GM23338 (cell line): ENCODE data around the gene CPSF4. TPM values are rescaled to one million over a fixed set of nuclear protein-coding genes. Genes with fewer than 3 reads are reported as not detected.

Experiments used
- ATAC-seq: fragments of 200-7000 bp; cut with Tn5 transposase; 3 replicates; pipeline ENCODE4 v1.9.1; 2020
- DNase-seq: peaks from one replicate; pipeline ENCODE4 v3.0.0-alpha.2; 2015; ENCODE audit warnings: low spot score
- H2AFZ ChIP-seq: fragments of 200-600 bp; sonication (generic); 2 replicates; pipeline ENCODE4 v1.8.0; 2016; ENCODE audit warnings: antibody characterized with exemption, mild to moderate bottlenecking, moderate library complexity
- H3F3A ChIP-seq: fragments of 200-600 bp; sonication (generic); replicated peaks from 2 replicates; pipeline ENCODE4 v1.8.0; 2017; ENCODE audit warnings: antibody characterized with exemption, mixed run types, low read depth
- H3K27ac ChIP-seq: fragments of 200-600 bp; sonication (generic); 2 replicates; pipeline ENCODE4 v1.6.1; 2016; ENCODE audit warnings: low read depth
- H3K27me3 ChIP-seq: fragments of 200-600 bp; sonication (generic); 2 replicates; pipeline ENCODE4 v1.8.0; 2016; ENCODE audit warnings: mild to moderate bottlenecking, mixed run types, moderate library complexity; ENCODE audit not compliant: insufficient read depth
- H3K36me3 ChIP-seq: fragments of 200-600 bp; sonication (generic); 2 replicates; pipeline ENCODE4 v1.8.0; 2016; ENCODE audit warnings: mild to moderate bottlenecking; ENCODE audit not compliant: insufficient read depth
- H3K4me1 ChIP-seq: fragments of 200-600 bp; sonication (generic); 2 replicates; pipeline ENCODE4 v1.8.0; 2016; ENCODE audit warnings: mild to moderate bottlenecking, moderate library complexity; ENCODE audit not compliant: insufficient read depth
- H3K4me2 ChIP-seq: fragments of 200-600 bp; sonication (generic); 2 replicates; pipeline ENCODE4 v1.7.1; 2017; ENCODE audit warnings: mixed run types
- H3K4me3 ChIP-seq: fragments of 200-600 bp; sonication (generic); 2 replicates; pipeline ENCODE4 v1.6.1; 2016; ENCODE audit warnings: mixed run types
- H3K79me2 ChIP-seq: fragments of 200-600 bp; sonication (generic); replicated peaks from 2 replicates; pipeline ENCODE4 v1.8.0; 2017; ENCODE audit warnings: mild to moderate bottlenecking; ENCODE audit not compliant: insufficient read depth
- H3K9me2 ChIP-seq: fragments of 200-600 bp; sonication (generic); 2 replicates; pipeline ENCODE4 v1.8.0; 2017; ENCODE audit not compliant: insufficient read depth
- H4K20me1 ChIP-seq: fragments of 200-600 bp; sonication (generic); replicated peaks from 2 replicates; pipeline ENCODE4 v1.8.0; 2017; ENCODE audit warnings: mild to moderate bottlenecking; ENCODE audit not compliant: insufficient read depth
- H3K27ac Mint-ChIP-seq: 2 replicates; pipeline ENCODE4 v1.8.0; 2020; ENCODE audit warnings: inconsistent platforms, mild to moderate bottlenecking, moderate library complexity, mixed read lengths
- H3K27me3 Mint-ChIP-seq: 3 replicates; pipeline ENCODE4 v1.8.0; 2022; ENCODE audit warnings: low read depth, mild to moderate bottlenecking, moderate library complexity, mixed read lengths, inconsistent platforms; ENCODE audit not compliant: insufficient read depth, poor library complexity
- H3K36me3 Mint-ChIP-seq: 3 replicates; pipeline ENCODE4 v1.8.0; 2021; ENCODE audit warnings: low read depth, mild to moderate bottlenecking, inconsistent platforms, moderate library complexity, mixed read lengths
- H3K4me1 Mint-ChIP-seq: 3 replicates; pipeline ENCODE4 v1.8.0; 2020; ENCODE audit warnings: mild to moderate bottlenecking, inconsistent platforms, mixed read lengths
- H3K4me3 Mint-ChIP-seq: 3 replicates; pipeline ENCODE4 v1.8.0; 2021; ENCODE audit warnings: moderate library complexity, mild to moderate bottlenecking, inconsistent platforms, mixed read lengths
- H3K9me3 Mint-ChIP-seq: 3 replicates; pipeline ENCODE4 v1.8.0; 2020; ENCODE audit warnings: moderate library complexity, mild to moderate bottlenecking, inconsistent platforms, mixed read lengths
- CREB1 ChIP-seq: fragments of 250-450 bp; sonication (Bioruptor Pico); IDR thresholded peaks from 2 replicates; pipeline ENCODE4 v1.5.0; 2020; ENCODE audit warnings: low read depth, mild to moderate bottlenecking, moderate library complexity
- CTCF ChIP-seq, 2 experiments: fragments of 200-600 bp in 1 of 2; sonication (generic) in 1 of 2; conservative IDR thresholded peaks; 2 replicates each; pipeline versions ENCODE4 v1.5.1 to v1.6.1; 2016 to 2017; ENCODE audit warnings: antibody characterized with exemption in 2 of 2, low read depth in 2 of 2, mild to moderate bottlenecking in 2 of 2, moderate library complexity in 1 of 2
- EZH2 ChIP-seq: fragments of 200-600 bp; sonication (generic); IDR thresholded peaks from one replicate; pipeline ENCODE4 v1.8.0; 2017; ENCODE audit warnings: antibody characterized with exemption, mild to moderate bottlenecking, low read depth; ENCODE audit not compliant: unreplicated experiment
- EZH2phosphoT487 ChIP-seq: fragments of 200-600 bp; sonication (generic); IDR thresholded peaks from one replicate; pipeline ENCODE4 v1.8.1; 2018; ENCODE audit warnings: antibody characterized with exemption; ENCODE audit not compliant: unreplicated experiment
- JUNB ChIP-seq: IDR thresholded peaks from one replicate; pipeline ENCODE4 v1.6.1; 2016; ENCODE audit warnings: antibody characterized with exemption; ENCODE audit not compliant: unreplicated experiment
- NANOG ChIP-seq: IDR thresholded peaks from 2 replicates; pipeline ENCODE4 v1.6.1; 2016; ENCODE audit warnings: antibody characterized with exemption, borderline replicate concordance
- POLR2AphosphoS5 ChIP-seq: IDR thresholded peaks from 2 replicates; pipeline ENCODE4 v1.6.1; 2016; ENCODE audit warnings: antibody characterized with exemption, low read depth
- STAT1 ChIP-seq: IDR thresholded peaks from one replicate; pipeline ENCODE4 v1.6.1; 2016; ENCODE audit warnings: antibody characterized with exemption; ENCODE audit not compliant: unreplicated experiment
- ZNF114 ChIP-seq: fragments of 250-450 bp; sonication (Bioruptor Pico); IDR thresholded peaks from 2 replicates; pipeline ENCODE4 v1.5.0; 2020; ENCODE audit warnings: mild to moderate bottlenecking, moderate library complexity
- polyA plus RNA-seq: library from polyadenylated mRNA; unstranded; fragments of >200 nt; fragmentation: Nextera tagmentation; extraction: Ambion mirVana; gene quantifications from 2 replicates; pipeline ENCODE4 v1.2.1, GENCODE V29; 2016
- total RNA-seq: library from RNA; depleted of rRNA; stranded (reverse); fragments of >200 nt; shearing (Covaris generic); gene quantifications from 2 replicates; pipeline ENCODE4 v1.2.3, GENCODE V29; 2014
- TF ChIP-seq, protein P1 (sequence below): IDR thresholded peaks from 2 replicates; pipeline ENCODE4 v1.6.1; 2016; ENCODE audit warnings: antibody characterized with exemption

Gene CPSF4
- total and polyA plus RNA-seq, 2 experiments from 2014 or later: 34.3 to 93.2 TPM

DNA sequence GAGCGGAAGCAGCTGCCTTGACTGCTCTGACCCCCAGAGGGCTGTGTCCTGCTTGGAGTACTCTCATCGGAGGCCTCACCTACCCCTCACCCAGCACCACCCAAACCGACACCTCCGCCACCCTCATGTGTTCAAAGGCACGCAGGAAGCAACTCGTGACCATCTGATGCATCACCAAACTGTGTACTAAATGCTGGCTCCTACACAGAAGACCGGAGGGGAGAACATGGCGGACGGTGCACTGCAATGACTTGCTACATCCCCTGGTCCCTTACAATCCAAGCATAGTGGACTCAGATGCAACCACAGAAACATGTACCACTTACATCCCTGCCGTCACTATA lies 33.8 kb upstream of the CPSF4 start (continued):
- no peak for TF ChIP-seq EZH2
- TF ChIP-seq JUNB: no peak
- no peak for TF ChIP-seq EZH2phosphoT487
- TF ChIP-seq NANOG: no peak
- TF ChIP-seq POLR2AphosphoS5: no peak
- TF ChIP-seq ZNF114 (CRISPR knock-in tag): no peak
- TF ChIP-seq CTCF (conservative IDR thresholded peaks at IDR 0.05; ENCODE audit: low read depth in 2 of 2): no peak

DNA sequence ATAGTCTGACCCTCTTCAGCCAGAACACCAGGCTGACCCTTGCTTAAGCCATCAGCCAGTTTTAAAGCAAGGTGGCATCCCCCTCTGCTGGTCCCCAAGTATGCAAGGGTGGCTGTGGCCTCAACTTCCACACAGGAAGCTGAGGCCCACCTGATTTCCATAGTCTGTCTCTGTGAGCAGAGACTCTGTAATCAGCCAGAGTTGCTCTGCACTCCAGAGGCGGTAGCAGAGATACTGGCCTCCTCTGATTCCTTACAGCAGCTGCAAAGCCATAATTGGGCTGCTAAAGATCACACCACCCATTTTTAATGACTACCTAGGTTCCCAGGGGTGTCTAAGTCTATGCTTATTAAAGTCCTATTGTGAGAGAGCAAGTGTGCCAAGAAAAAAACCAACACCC lies 32.2 kb upstream of the CPSF4 start:
- Histone ChIP-seq H3K36me3 (peaks cover 27% of the 10 kb centered on the region), H4K20me1 (peaks cover 45% of the 10 kb centered on the region), H3K9me2 (no peaks in the 10 kb centered on the region), H3K4me3 (peak overlapping the region; percentile 88; the same call in 1 of the 2 replicates), H3K4me2 (peak overlapping the region; percentile 90), H3K27me3 (no peaks in the 10 kb centered on the region), H3K79me2 (peaks cover 78% of the 10 kb centered on the region), H3K4me1 (peaks cover 21% of the 10 kb centered on the region), H3F3A (peaks cover 27% of the 10 kb centered on the region), H3K27ac (0 out of 2 replicates have a peak overlapping the region, but pooled peaks have one; percentile 88), H2AFZ (no peak overlapping the region)
- ATAC-seq (no peak), DNase-seq (no peak)
- Mint-ChIP-seq H3K27ac (no peak overlapping the region; the same call in 1 of the 2 replicates), H3K9me3 (no peaks in the 10 kb centered on the region), H3K36me3 (peaks cover 62% of the 10 kb centered on the region), H3K4me3 (peak overlapping the region; percentile 95), H3K27me3 (peaks cover 6% of the 10 kb centered on the region), H3K4me1 (peaks cover 21% of the 10 kb centered on the region)
- no peak for TF ChIP-seq EZH2phosphoT487

DNA sequence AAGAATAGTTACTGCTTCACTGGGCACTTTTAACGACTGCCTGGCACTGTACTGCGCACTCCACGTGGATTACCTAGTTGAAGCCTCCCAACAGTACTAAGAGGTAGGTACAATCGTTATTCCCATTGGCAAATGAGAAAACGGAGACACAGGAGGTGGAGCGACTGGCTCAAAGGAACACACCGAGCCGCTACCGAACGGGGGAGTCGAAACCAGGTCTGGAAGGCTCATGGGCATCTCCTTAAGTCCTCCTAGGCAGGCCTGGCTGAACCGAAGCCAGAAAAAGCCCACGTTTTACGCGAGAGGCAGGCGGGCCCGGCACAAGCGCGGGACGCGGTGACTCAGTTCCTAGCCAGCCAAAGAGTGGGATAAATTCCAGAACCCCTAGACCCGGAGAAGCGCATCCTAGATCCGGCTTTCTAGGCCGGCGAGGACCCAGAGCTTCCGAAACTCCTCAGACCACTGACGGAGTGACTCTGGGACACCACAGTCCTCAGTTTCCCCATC lies 30.8 kb upstream of the CPSF4 start:
- Mint-ChIP-seq H3K9me3 (no peaks in the 10 kb centered on the region), H3K4me1 (peaks cover 21% of the 10 kb centered on the region), H3K27ac (peak overlapping the region; percentile 100), H3K4me3 (peak overlapping the region; percentile 95), H3K27me3 (peaks cover 6% of the 10 kb centered on the region), H3K36me3 (peaks cover 61% of the 10 kb centered on the region)
- H3K27me3 ChIP-seq: no peaks in the 10 kb centered on the region
- peak overlapping the region; percentile 88 for H3K27ac ChIP-seq
- peaks cover 21% of the 10 kb centered on the region for H3K4me1 ChIP-seq
- peaks cover 31% of the 10 kb centered on the region for H3K36me3 ChIP-seq
- no peak overlapping the region for H2AFZ ChIP-seq
- peak overlapping the region; percentile 90 for H3K4me2 ChIP-seq
- ATAC-seq (peak; percentile 21), DNase-seq (peak; percentile 41)
- peaks cover 33% of the 10 kb centered on the region for H3F3A ChIP-seq
- peaks cover 52% of the 10 kb centered on the region for H4K20me1 ChIP-seq
- peaks cover 76% of the 10 kb centered on the region for H3K79me2 ChIP-seq
- no peaks in the 10 kb centered on the region for H3K9me2 ChIP-seq
- TF ChIP-seq, protein P1, sequence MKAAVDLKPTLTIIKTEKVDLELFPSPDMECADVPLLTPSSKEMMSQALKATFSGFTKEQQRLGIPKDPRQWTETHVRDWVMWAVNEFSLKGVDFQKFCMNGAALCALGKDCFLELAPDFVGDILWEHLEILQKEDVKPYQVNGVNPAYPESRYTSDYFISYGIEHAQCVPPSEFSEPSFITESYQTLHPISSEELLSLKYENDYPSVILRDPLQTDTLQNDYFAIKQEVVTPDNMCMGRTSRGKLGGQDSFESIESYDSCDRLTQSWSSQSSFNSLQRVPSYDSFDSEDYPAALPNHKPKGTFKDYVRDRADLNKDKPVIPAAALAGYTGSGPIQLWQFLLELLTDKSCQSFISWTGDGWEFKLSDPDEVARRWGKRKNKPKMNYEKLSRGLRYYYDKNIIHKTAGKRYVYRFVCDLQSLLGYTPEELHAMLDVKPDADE: no peak
- TF ChIP-seq STAT1: no peak
- TF ChIP-seq ZNF114 (CRISPR knock-in tag): no peak
- TF ChIP-seq NANOG: no peak
- TF ChIP-seq JUNB: no peak
- TF ChIP-seq CREB1 (CRISPR knock-in tag): no peak
- peak overlapping the region; percentile 88 for H3K4me3 ChIP-seq
